ENCODE results near the gene ENG.
"Not testable (repeated sequence)": the region's sequence is repeated elsewhere in the genome, so short reads cannot be mapped to it uniquely, and the experiment has no call there.

The ENG gene

GRCh38 chr9:127844821-127845359 is 9.6 kb downstream of the ENG start:
- Histone ChIP-seq H3K36me3 (peaks cover 3% of the 10 kb centered on the region; the same call in 1 of the 2 replicates), H3K27ac (peak overlapping the region; percentile 94), H3K27me3 (ENCODE audit: insufficient read depth, low read depth, severe bottlenecking) (no peaks in the 10 kb centered on the region), H3K9me3 (ENCODE audit: severe bottlenecking) (peaks cover 18% of the 10 kb centered on the region), H3K4me3 (ENCODE audit: low read depth, low read length) (no peak overlapping the region)
- DNase-seq, result no peak
- no peak for TF ChIP-seq CTCF (IDR thresholded peaks at IDR 0.05; ENCODE audit: low read depth, low read length)

- H3K36me3 ChIP-seq, result no peaks in the 10 kb centered on the region
- DNase-seq, result no peak
- peak overlapping the region; percentile 11; the same call in 1 of the 2 replicates for H3K27ac ChIP-seq
- H3K4me3 ChIP-seq (ENCODE audit: low read depth, low read length), result no peak overlapping the region
- H3K9me3 ChIP-seq (ENCODE audit: severe bottlenecking), result no peaks in the 10 kb centered on the region
- TF ChIP-seq CTCF (IDR thresholded peaks at IDR 0.05; ENCODE audit: low read depth, low read length), result no peak
- H3K27me3 ChIP-seq (ENCODE audit: insufficient read depth, low read depth, severe bottlenecking), result no peaks in the 10 kb centered on the region
Observed at GRCh38 chr9:127841087-127841835, 13.2 kb downstream of the ENG start.

- Histone ChIP-seq H3K27ac (no peak overlapping the region), H3K4me3 (ENCODE audit: low read depth, low read length) (no peak overlapping the region), H3K27me3 (ENCODE audit: insufficient read depth, low read depth, severe bottlenecking) (no peaks in the 10 kb centered on the region), H3K9me3 (ENCODE audit: severe bottlenecking) (peaks cover 2% of the 10 kb centered on the region), H3K36me3 (no peaks in the 10 kb centered on the region)
- no peak for TF ChIP-seq CTCF (IDR thresholded peaks at IDR 0.05; ENCODE audit: low read depth, low read length)
- no peak for DNase-seq
Observed at GRCh38 chr9:127838375-127839078, 15.9 kb downstream of the ENG start.

- Histone ChIP-seq H3K9me3 (ENCODE audit: severe bottlenecking) (peaks cover 2% of the 10 kb centered on the region), H3K36me3 (no peaks in the 10 kb centered on the region), H3K4me3 (ENCODE audit: low read depth, low read length) (no peak overlapping the region), H3K27ac (no peak overlapping the region), H3K27me3 (ENCODE audit: insufficient read depth, low read depth, severe bottlenecking) (no peaks in the 10 kb centered on the region)
- TF ChIP-seq CTCF (IDR thresholded peaks at IDR 0.05; ENCODE audit: low read depth, low read length), result no peak
- DNase-seq, result no peak
Observed at GRCh38 chr9:127837346-127837745, 17.1 kb downstream of the ENG start.

GRCh38 chr9:127836561-127836960 is 17.9 kb downstream of the ENG start:
- not testable (repeated sequence) for DNase-seq; H3K27me3 ChIP-seq (ENCODE audit: insufficient read depth, low read depth, severe bottlenecking); H3K9me3 ChIP-seq (ENCODE audit: severe bottlenecking); H3K36me3 ChIP-seq; H3K27ac ChIP-seq; H3K4me3 ChIP-seq (ENCODE audit: low read depth, low read length)

GRCh38 chr9:127835991-127836516 is 18.4 kb downstream of the ENG start:
- no peaks in the 10 kb centered on the region for H3K36me3 ChIP-seq
- no peaks in the 10 kb centered on the region for H3K27me3 ChIP-seq (ENCODE audit: insufficient read depth, low read depth, severe bottlenecking)
- no peak for DNase-seq
- no peak overlapping the region for H3K4me3 ChIP-seq (ENCODE audit: low read depth, low read length)
- no peak overlapping the region for H3K27ac ChIP-seq
- peaks cover 2% of the 10 kb centered on the region for H3K9me3 ChIP-seq (ENCODE audit: severe bottlenecking)
- TF ChIP-seq CTCF (IDR thresholded peaks at IDR 0.05; ENCODE audit: low read depth, low read length), result no peak

All from WERI-Rb-1 (cell line).